Large intestine (tissue), 3 donors: ENCODE results near the gene UQCRHL. TPM values are rescaled to one million over a fixed set of nuclear protein-coding genes. Genes with fewer than 3 reads are reported as not detected.
"Not testable (repeated sequence)": the region's sequence is repeated elsewhere in the genome, so short reads cannot be mapped to it uniquely, and the experiment has no call there.

Experiments
- DNase-seq, 2 donors: peaks; one replicate each; pipeline versions ENCODE4 v3.0.0 to v3.0.0-alpha.2; 2013
- H3K27ac ChIP-seq: one replicate; pipeline ENCODE4 v1.5.1; 2013; ENCODE audit warnings: low read length
- H3K27me3 ChIP-seq: 2 replicates; pipeline ENCODE4 v1.6.1; 2013; ENCODE audit warnings: low read length; ENCODE audit not compliant: control insufficient read depth, insufficient read depth
- H3K36me3 ChIP-seq: 2 replicates; pipeline ENCODE4 v1.6.1; 2013; ENCODE audit warnings: low read length; ENCODE audit not compliant: control insufficient read depth, insufficient read depth
- H3K4me1 ChIP-seq: one replicate; pipeline ENCODE4 v1.6.1; 2013; ENCODE audit warnings: low read length; ENCODE audit not compliant: control insufficient read depth, insufficient read depth
- H3K4me3 ChIP-seq: one replicate; pipeline ENCODE4 v1.5.1; 2013; ENCODE audit warnings: low read length
- H3K9me3 ChIP-seq: one replicate; pipeline ENCODE4 v1.6.1; 2013; ENCODE audit warnings: mild to moderate bottlenecking, low read depth, low read length, moderate library complexity; ENCODE audit not compliant: control insufficient read depth
- WGBS: methylation state at CpG from one replicate; pipeline ENCODE4 v1.1.5; 2013; ENCODE audit warnings: low lambda C conversion rate; ENCODE audit not compliant: insufficient coverage; 5-methylcytosine and 5-hydroxymethylcytosine counted together
- polyA plus RNA-seq: library from polyadenylated mRNA; unstranded; fragments of 120-200 nt; gene quantifications from one replicate; pipeline ENCODE4 v1.2.1, GENCODE V29; 2013

Gene UQCRHL
- polyA plus RNA-seq, 1 donor = 4.1 TPM

DNA sequence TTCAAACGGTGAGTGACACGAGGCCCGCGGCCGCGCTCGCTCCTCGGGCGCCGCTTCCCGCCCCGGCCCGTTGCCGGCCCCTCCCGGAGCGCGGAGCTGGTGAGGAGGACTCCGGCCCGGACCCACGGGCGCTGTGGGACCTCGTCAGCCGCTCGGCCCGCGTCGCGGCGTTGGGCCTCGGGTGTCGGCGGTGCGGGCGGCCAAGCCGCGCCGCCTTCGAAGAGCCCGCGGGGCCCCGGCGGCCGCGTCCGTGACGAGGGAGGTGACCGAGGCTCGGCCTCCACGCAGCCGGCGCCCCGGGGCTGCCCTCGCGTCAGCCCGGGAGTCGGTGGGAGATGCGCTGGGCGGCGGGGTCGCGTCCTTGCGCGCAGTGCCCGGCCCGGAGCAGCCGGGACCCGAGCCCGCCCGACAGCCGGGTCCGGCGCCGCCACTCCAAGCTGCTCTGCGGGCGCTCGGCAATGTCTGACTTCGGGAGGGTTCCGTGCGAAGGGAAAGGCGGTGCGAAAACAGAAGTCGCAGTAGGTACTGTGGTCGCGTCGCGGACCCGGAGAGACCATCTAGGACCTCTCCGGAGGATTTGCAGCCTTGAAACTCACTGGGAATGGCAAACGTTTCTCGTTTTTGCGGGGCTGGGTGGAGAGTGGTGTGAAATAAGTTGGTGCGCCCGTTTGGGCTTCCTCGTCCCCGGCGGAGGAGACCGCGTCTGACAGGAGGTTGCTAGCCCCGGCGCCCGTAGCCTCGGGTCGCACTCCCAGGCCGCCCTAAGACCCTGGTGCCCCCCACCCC lies 40.9 kb upstream of the UQCRHL start:
- no CpG with 5 or more reads among the region's 104 CpGs for whole genome bisulfite sequencing

DNA sequence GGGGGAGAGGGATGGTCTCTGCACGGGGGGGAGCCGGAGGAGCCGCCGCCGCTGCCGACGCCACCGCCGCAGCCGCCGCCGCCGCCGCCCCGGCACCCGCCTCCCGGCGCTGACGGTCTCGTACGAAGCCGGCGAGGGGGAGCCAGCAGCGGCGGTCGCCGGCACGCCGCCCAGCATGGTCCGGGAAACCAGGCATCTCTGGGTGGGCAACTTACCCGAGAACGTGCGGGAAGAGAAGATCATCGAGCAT lies 40.4 kb upstream of the UQCRHL start:
- Histone ChIP-seq H3K4me3 (peak overlapping the region; percentile 74), H3K9me3 (no peaks in the 10 kb centered on the region), H3K27me3 (no peaks in the 10 kb centered on the region), H3K4me1 (peaks cover 12% of the 10 kb centered on the region), H3K36me3 (no peaks in the 10 kb centered on the region), H3K27ac (peak overlapping the region; percentile 66)
- no peak for DNase-seq
- no CpG with 5 or more reads among the region's 34 CpGs for WGBS

More for the DNA sequence above, 40.9 kb upstream of the UQCRHL start:
- Histone ChIP-seq H3K4me1 (peaks cover 12% of the 10 kb centered on the region), H3K27ac (peak overlapping the region; percentile 94), H3K36me3 (no peaks in the 10 kb centered on the region), H3K27me3 (no peaks in the 10 kb centered on the region), H3K4me3 (peak overlapping the region; percentile 74), H3K9me3 (no peaks in the 10 kb centered on the region)
- DNase-seq = peak in 1 of 2 donors; percentile 65

DNA sequence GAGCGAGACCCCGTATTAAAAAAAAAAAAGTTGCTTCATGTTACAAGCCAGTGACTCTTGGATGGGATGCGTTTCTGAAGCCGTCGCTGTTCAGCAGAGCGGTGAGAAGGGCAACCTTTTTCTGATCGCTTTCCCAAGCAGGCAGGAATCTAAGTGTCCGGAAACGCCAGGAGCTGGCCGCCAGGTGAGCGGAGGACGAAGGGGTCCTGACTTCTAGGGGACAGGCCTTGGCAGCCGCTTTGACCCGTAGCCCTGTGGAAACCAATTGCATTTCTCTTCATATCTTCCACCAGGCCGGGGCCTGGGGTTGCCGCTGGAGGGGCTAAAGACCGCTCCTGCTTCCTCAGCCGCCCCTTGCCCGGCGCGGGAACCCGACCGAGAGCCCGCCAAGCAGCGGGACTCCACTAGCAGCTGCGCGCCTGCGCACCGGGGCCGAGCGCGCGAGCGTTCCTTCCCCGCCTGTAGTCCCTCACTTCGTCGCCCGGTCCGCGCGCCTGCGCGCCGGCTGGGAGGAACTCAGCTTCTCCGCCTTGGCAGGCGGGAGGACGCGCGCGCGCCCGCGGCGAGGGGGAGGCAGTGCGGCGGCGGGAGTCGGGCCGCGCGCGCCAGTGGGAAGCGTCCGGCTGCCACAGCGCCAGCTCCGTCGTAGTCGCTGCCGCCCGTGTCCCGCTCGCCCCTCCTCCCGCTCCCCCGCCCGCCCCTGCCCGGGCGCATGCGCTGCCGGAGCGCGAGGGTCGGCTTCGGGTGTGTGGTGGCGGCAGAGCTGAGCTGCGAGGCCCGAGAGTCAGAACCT lies 39.8 kb upstream of the UQCRHL start, which contains the start of gene SPEN:
TSS of gene SPEN (plus strand) at position 608 of the 793 bp plus-strand sequence. CDS start 361 bp downstream, outside the sequence.
- WGBS = no CpG with 5 or more reads among the region's 86 CpGs
- H3K4me3 ChIP-seq = peak within 1 kb of the TSS; percentile 99
- no peaks in the 10 kb centered on the region for H3K9me3 ChIP-seq
- DNase-seq = peak; percentile 98 to 99
- H3K36me3 ChIP-seq = no peaks in the 10 kb centered on the region
- peaks cover 12% of the 10 kb centered on the region for H3K4me1 ChIP-seq
- H3K27ac ChIP-seq = peak within 1 kb of the TSS; percentile 97
- H3K27me3 ChIP-seq = no peaks in the 10 kb centered on the region

DNA sequence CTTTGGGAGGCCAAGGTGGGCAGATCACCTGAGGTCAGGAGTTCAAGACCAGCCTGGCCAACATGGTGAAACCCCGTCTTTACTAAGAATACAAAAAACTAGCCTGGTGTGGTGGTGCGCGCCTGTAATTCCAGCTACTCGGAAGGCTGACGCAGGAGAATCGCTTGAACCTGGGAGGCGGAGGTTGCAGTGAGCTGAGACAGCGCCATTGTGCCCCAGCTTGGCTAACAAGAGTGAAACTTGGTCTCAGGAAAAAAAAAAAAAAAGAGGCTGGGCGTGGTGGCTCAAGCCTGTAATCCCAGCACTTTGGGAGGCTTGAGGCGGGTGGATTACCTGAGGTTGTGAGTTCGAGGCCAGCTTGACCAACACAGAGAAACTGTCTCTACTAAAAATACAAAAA lies 38.6 kb upstream of the UQCRHL start:
- DNase-seq, H3K36me3 ChIP-seq, H3K4me1 ChIP-seq, H3K4me3 ChIP-seq, H3K27ac ChIP-seq, H3K27me3 ChIP-seq, H3K9me3 ChIP-seq: not testable (repeated sequence)
- 100% methylated on average over 3 of the region's 11 CpGs for WGBS

DNA sequence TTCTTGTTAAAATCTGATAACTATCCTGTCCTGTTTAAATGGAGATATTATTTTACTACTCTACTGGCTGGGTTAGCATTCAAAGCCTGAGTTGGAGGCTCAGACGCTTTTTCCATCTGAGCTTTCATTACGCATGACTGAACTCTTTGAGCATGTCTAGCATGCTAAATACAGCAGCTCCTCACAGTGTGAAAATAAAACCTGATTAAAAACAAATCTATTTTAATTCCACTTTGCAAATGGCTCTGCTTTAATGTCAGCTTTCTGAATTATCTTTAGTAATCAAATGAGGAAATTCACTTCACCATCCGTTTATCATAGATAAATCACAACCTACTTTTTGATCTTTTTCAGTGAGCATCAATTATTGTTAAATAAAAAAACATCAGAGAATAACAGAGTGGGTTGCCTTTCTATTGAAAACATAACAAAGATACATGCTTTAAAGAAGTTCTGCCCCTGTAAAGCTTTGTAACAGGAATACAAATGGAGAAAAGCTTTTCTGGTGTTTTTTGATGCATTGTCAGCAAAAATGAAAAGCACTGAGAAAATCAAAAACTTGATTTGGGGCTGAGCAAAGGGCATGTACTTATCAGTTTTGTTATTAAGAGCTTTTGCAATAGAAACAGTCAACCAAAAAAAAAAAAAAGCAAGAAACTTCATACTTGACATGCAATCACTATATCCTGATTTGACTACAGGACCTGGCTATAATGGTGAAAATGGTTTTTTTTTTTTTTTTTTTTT lies 36.5 kb upstream of the UQCRHL start:
- Histone ChIP-seq H3K27me3 (no peaks in the 10 kb centered on the region), H3K27ac (no peak overlapping the region), H3K4me3 (no peak overlapping the region), H3K4me1 (peaks cover 3% of the 10 kb centered on the region), H3K9me3 (no peaks in the 10 kb centered on the region), H3K36me3 (no peaks in the 10 kb centered on the region)
- 50% methylated on average over 1 of the region's 3 CpGs for WGBS
- peak in 1 of 2 donors; percentile 29 for DNase-seq

DNA sequence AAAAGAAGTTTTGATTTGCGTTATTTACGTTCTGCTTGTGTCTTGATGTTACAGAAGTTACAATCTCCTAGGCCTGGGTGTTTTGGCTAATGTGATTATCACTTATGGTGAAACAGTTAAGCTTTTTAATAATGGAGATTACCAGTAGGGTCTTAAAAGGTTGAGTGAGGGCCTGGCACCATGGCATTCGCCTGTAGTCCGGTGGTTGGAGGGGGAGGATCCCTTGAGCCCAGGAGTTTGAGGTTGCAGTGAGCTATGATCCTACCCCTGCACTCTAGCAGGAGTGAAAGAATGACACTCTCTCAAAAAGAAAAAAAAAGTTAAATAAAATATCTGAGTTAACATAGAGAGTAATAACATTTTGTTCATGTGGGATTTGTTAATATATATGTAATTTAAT lies 31.3 kb upstream of the UQCRHL start:
- DNase-seq = no peak
- H3K4me1 ChIP-seq = peaks cover 13% of the 10 kb centered on the region
- H3K36me3 ChIP-seq = no peaks in the 10 kb centered on the region
- peaks cover 3% of the 10 kb centered on the region for H3K9me3 ChIP-seq
- H3K27ac ChIP-seq = no peak overlapping the region
- no peak overlapping the region for H3K4me3 ChIP-seq
- WGBS = no CpG with 5 or more reads among the region's 4 CpGs
- no peaks in the 10 kb centered on the region for H3K27me3 ChIP-seq

DNA sequence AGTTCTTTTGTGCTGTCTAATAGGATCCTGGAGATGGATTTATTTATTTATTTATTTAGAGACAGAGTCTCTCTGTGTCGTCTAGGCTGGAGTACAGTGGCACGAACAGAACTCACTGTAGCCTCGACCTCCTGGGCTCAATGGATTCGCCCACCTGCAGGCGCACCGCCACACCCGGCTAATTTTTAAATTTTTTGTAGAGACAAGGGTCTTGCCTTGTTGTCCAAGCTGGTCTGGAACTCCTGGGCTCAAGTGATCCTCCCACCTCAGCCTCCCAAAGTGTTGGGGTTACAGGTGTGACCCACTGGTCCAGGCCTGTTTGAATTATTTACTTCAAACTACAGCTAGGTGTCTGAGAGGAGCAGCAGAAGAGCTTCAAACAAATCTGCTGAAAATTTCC lies 30.5 kb upstream of the UQCRHL start:
- no peaks in the 10 kb centered on the region for H3K27me3 ChIP-seq
- H3K9me3 ChIP-seq = peaks cover 3% of the 10 kb centered on the region
- H3K36me3 ChIP-seq = no peaks in the 10 kb centered on the region
- peak overlapping the region; percentile 42 for H3K4me3 ChIP-seq
- no CpG with 5 or more reads among the region's 7 CpGs for WGBS
- DNase-seq = no peak
- peaks cover 19% of the 10 kb centered on the region for H3K4me1 ChIP-seq
- H3K27ac ChIP-seq = peak overlapping the region; percentile 100

DNA sequence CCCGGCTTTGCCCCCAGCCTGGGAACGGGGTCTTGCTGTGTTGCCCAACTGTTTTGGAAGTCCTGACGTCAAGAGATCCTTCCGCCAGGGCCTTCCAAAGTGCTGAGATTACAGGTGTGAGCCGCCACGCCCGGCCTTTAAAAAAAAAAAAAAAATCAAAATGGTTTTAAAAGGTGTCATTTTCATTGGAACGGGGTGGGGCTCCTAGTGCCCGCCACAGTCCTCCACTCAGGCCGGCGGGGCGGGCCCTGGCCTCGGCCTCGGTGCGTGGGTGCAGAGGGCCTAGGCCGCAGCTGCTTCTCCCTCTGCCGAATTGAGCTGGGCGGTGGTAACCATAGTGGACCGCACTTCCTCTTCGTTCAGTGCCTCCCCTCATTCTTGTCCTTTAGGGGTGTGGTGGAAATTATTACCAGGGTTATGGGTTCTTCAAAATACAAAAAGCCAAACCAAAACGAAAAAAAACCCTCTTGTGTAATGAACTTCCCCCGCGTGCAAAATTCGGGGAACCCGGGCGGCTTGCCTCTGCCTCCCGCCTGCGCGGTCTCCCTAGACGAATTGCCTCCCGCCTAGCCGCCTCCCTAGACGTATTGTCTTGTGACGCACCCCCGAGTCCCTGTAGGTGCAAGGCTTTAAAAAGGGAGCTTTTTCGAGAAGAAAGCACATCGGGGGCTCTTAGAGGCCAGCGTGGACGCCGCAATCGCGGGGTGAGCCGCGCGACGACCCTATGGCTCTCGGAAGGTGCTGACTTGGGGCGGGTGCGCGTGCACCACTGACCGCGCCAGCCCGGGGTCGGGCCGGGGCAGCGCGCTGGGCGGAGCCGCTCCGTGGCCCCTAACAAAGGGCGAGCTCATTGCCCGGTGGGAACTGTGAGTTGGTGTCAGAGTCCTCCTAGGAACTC lies 29.6 kb upstream of the UQCRHL start:
- Histone ChIP-seq H3K4me3 (peak overlapping the region; percentile 42), H3K9me3 (peaks cover 3% of the 10 kb centered on the region), H3K27ac (peak overlapping the region; percentile 100), H3K4me1 (peaks cover 19% of the 10 kb centered on the region), H3K36me3 (no peaks in the 10 kb centered on the region), H3K27me3 (no peaks in the 10 kb centered on the region)
- WGBS = 100% methylated on average over 1 of the region's 62 CpGs
- DNase-seq = peak; percentile 52 to 80

DNA sequence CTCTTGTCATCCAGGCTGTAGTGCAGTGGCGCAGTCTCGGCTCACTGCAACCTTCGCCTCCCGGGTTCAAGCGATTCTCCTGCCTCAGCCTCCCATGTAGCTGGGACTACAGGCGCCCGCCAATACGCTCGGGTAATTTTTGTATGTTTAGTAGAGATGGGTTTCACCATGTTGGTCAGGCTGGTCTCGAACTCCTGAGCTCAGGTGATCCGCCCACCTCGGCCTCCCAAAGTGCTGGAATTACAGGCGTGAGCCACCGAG lies 29.0 kb upstream of the UQCRHL start:
- H3K36me3 ChIP-seq, DNase-seq, H3K9me3 ChIP-seq, H3K27me3 ChIP-seq: not testable (repeated sequence)
- Histone ChIP-seq H3K4me3 (peak overlapping the region; percentile 77), H3K27ac (peak overlapping the region; percentile 100), H3K4me1 (peaks cover 19% of the 10 kb centered on the region)
- no CpG with 5 or more reads among the region's 14 CpGs for whole genome bisulfite sequencing
